Stimulated activated naive CD8-positive, alpha-beta T cell treated with anti-CD3 and anti-CD28 coated beads, Interleukin-15, Interleukin-2, amounts not matched to agents 100 U/mL and 50 U/mL, for 24 hours (primary cell): ENCODE measurements around the gene KCNN1.
"Not testable (repeated sequence)": the region's sequence is repeated elsewhere in the genome, so short reads cannot be mapped to it uniquely, and the experiment has no call there.

Source experiments
- ATAC-seq: fragments of 150-1000 bp; cut with Tn5 transposase; one replicate; pipeline ENCODE4 v1.10.0; 2021
- DNase-seq: peaks from one replicate; pipeline ENCODE4 v3.0.0; 2021

Gene KCNN1

GRCh38 chr19:18031401-18031800 lies 64.5 kb downstream of the KCNN1 start:
- peak; percentile 24 for ATAC-seq
- DNase-seq: not testable (repeated sequence)

DNA sequence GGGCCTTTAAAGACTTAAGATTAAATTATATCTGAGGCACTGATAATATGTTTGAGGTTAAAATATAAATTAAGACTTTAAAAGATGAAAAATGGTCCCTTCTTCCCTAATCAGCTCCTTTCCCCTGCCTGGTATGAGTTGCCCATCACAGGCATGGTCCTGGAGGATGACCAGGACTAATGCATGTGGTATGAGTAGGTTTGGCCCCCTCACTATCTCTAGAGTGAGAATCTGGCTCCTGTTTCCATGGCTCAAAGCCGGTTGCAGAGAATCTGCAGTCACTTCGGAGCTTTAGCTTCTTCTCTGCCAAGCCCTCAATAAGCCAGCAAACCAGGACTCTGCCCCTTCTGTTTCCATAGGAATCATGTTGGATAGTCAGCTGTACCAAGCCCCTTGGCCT lies 65.2 kb downstream of the KCNN1 start:
- ATAC-seq, DNase-seq: not testable (repeated sequence)

DNA sequence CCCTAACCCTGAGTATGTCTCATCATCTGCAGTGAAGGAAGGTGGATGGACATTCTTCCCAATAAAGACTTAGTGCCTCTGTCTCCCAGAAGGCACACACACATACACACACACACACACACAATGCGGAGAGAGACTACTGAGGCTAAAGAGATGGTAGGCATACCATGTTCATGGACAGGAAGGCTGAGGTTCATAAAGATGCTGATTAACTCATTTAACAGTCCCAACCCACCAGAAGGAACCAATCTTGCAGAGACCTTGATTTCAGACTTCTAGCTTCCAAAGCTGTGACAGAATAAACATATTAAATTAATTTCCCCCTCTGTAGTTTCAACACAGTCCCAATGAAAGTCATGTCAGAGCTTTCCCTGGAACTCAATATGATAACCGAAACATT lies 74.1 kb downstream of the KCNN1 start:
- no peak for DNase-seq
- ATAC-seq: no peak

DNA sequence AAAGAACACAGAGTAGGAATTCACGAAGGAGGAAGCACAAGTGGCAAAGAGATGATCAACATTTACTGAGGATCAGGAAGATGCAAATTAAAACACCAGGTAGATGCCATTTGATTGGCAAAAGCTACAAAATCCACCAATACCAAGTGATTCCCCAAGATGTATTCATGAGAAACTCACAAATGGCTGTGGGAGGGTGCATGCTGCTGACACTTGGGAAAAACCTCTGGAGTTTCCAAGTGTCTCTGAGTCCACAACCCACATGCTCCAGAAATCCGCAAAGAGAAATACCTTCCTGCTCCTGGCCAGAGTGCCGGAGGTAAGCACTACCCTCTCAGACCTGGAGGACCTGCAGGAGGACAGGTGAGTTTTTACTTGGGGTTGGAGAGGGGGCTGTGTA lies 76.8 kb downstream of the KCNN1 start:
- DNase-seq: no peak
- no peak for ATAC-seq

GRCh38 chr19:18044825-18045304 lies 78.0 kb downstream of the KCNN1 start:
- ATAC-seq: peak; percentile 97
- peak; percentile 91 for DNase-seq

- ATAC-seq: peak; percentile 2
- DNase-seq: no peak
Observed at GRCh38 chr19:18045307-18046050, 78.6 kb downstream of the KCNN1 start.

GRCh38 chr19:18046059-18046718 lies 79.3 kb downstream of the KCNN1 start:
- DNase-seq (peak; percentile 39), ATAC-seq (no peak)

GRCh38 chr19:18049385-18049784 lies 82.5 kb downstream of the KCNN1 start:
- DNase-seq (no peak), ATAC-seq (no peak)
